H7 (cell line): ENCODE data around the gene CREG2. TPM values are rescaled to one million over a fixed set of nuclear protein-coding genes. Genes with fewer than 3 reads are reported as not detected.
"Not testable (repeated sequence)": the region's sequence is repeated elsewhere in the genome, so short reads cannot be mapped to it uniquely, and the experiment has no call there.

ENCODE experiments used
- DNase-seq: peaks from one replicate; pipeline ENCODE4 v3.0.0; 2012
- H3K27me3 ChIP-seq: 2 replicates; pipeline ENCODE4 v1.6.0; 2011; ENCODE audit warnings: mild to moderate bottlenecking, low read length; ENCODE audit not compliant: control insufficient read depth, insufficient read depth
- H3K36me3 ChIP-seq: replicated peaks from 2 replicates; pipeline ENCODE4 v1.5.1; 2011; ENCODE audit warnings: low read length; ENCODE audit not compliant: control insufficient read depth, insufficient read depth
- H3K4me3 ChIP-seq: 2 replicates; pipeline ENCODE4 v1.5.1; 2011; ENCODE audit warnings: low read depth, mild to moderate bottlenecking, control low read depth, low read length, moderate library complexity; ENCODE audit not compliant: insufficient read depth
- total RNA-seq: library from RNA; depleted of rRNA; stranded (reverse); fragments of >200 nt; shearing (Covaris generic); gene quantifications from 2 replicates; pipeline ENCODE4 v1.2.3, GENCODE V29; 2014

Gene CREG2
- total RNA-seq, 1 experiment from 2014 or later = 0.03 TPM

- H3K36me3 ChIP-seq = no peaks in the 10 kb centered on the region
- H3K27me3 ChIP-seq = no peaks in the 10 kb centered on the region
- no peak for DNase-seq
- no peak overlapping the region for H3K4me3 ChIP-seq
Measured at GRCh38 chr2:101332885-101333766, 54.2 kb downstream of the CREG2 start.

- no peak for DNase-seq
- Histone ChIP-seq H3K27me3 (no peaks in the 10 kb centered on the region), H3K36me3 (no peaks in the 10 kb centered on the region), H3K4me3 (no peak overlapping the region)
Measured at GRCh38 chr2:101331202-101331601, 56.1 kb downstream of the CREG2 start.

- Histone ChIP-seq H3K27me3 (no peaks in the 10 kb centered on the region), H3K4me3 (no peak overlapping the region), H3K36me3 (no peaks in the 10 kb centered on the region)
- DNase-seq = peak; percentile 65
Measured at GRCh38 chr2:101330253-101330933, 56.9 kb downstream of the CREG2 start.

GRCh38 chr2:101329026-101329425 is 58.3 kb downstream of the CREG2 start:
- DNase-seq = no peak
- Histone ChIP-seq H3K36me3 (no peaks in the 10 kb centered on the region), H3K4me3 (no peak overlapping the region), H3K27me3 (no peaks in the 10 kb centered on the region)

GRCh38 chr2:101328474-101329007 is 58.8 kb downstream of the CREG2 start:
- H3K27me3 ChIP-seq = no peaks in the 10 kb centered on the region
- no peaks in the 10 kb centered on the region for H3K36me3 ChIP-seq
- no peak for DNase-seq
- H3K4me3 ChIP-seq = no peak overlapping the region

- H3K27me3 ChIP-seq = no peaks in the 10 kb centered on the region
- DNase-seq = no peak
- no peaks in the 10 kb centered on the region for H3K36me3 ChIP-seq
- no peak overlapping the region for H3K4me3 ChIP-seq
Measured at GRCh38 chr2:101327863-101328394, 59.4 kb downstream of the CREG2 start.

- no peak for DNase-seq
- Histone ChIP-seq H3K27me3 (no peaks in the 10 kb centered on the region), H3K4me3 (no peak overlapping the region), H3K36me3 (no peaks in the 10 kb centered on the region)
Measured at GRCh38 chr2:101325425-101325824, 61.9 kb downstream of the CREG2 start.

GRCh38 chr2:101316568-101316967 is 70.7 kb downstream of the CREG2 start:
- H3K4me3 ChIP-seq, DNase-seq, H3K27me3 ChIP-seq, H3K36me3 ChIP-seq: not testable (repeated sequence)

GRCh38 chr2:101311696-101312017 is 75.6 kb downstream of the CREG2 start:
- no peak overlapping the region for H3K4me3 ChIP-seq
- H3K36me3 ChIP-seq = no peaks in the 10 kb centered on the region
- H3K27me3 ChIP-seq = peaks cover 5% of the 10 kb centered on the region; the same call in 1 of the 2 replicates
- no peak for DNase-seq

GRCh38 chr2:101310834-101311695 is 76.2 kb downstream of the CREG2 start:
- peaks cover 5% of the 10 kb centered on the region; the same call in 1 of the 2 replicates for H3K27me3 ChIP-seq
- no peaks in the 10 kb centered on the region for H3K36me3 ChIP-seq
- H3K4me3 ChIP-seq = no peak overlapping the region
- DNase-seq = no peak

- DNase-seq = no peak
- Histone ChIP-seq H3K4me3 (no peak overlapping the region), H3K36me3 (no peaks in the 10 kb centered on the region), H3K27me3 (peaks cover 5% of the 10 kb centered on the region; the same call in 1 of the 2 replicates)
Measured at GRCh38 chr2:101310090-101310833, 77.0 kb downstream of the CREG2 start.

- Histone ChIP-seq H3K36me3 (no peaks in the 10 kb centered on the region), H3K27me3 (peaks cover 5% of the 10 kb centered on the region; the same call in 1 of the 2 replicates), H3K4me3 (peak within 1 kb of the TSS; percentile 86)
- DNase-seq = peak; percentile 99
Measured at GRCh38 chr2:101308432-101309210, 78.7 kb downstream of the CREG2 start, which contains the start of gene RNF149. RNF149 (minus strand) TSS chr2:101308701; CDS start chr2:101308588, 113 bp downstream.

GRCh38 chr2:101307950-101308431 is 79.3 kb downstream of the CREG2 start:
- peak; percentile 72 for DNase-seq
- H3K36me3 ChIP-seq = no peaks in the 10 kb centered on the region
- H3K4me3 ChIP-seq = peak overlapping the region; percentile 86
- peaks cover 5% of the 10 kb centered on the region; the same call in 1 of the 2 replicates for H3K27me3 ChIP-seq
